ENCODE measurements around the gene CHMP6.
A peak's percentile ranks its signal among the peaks of the same experiment; 100 is the strongest.

The CHMP6 gene

DNA sequence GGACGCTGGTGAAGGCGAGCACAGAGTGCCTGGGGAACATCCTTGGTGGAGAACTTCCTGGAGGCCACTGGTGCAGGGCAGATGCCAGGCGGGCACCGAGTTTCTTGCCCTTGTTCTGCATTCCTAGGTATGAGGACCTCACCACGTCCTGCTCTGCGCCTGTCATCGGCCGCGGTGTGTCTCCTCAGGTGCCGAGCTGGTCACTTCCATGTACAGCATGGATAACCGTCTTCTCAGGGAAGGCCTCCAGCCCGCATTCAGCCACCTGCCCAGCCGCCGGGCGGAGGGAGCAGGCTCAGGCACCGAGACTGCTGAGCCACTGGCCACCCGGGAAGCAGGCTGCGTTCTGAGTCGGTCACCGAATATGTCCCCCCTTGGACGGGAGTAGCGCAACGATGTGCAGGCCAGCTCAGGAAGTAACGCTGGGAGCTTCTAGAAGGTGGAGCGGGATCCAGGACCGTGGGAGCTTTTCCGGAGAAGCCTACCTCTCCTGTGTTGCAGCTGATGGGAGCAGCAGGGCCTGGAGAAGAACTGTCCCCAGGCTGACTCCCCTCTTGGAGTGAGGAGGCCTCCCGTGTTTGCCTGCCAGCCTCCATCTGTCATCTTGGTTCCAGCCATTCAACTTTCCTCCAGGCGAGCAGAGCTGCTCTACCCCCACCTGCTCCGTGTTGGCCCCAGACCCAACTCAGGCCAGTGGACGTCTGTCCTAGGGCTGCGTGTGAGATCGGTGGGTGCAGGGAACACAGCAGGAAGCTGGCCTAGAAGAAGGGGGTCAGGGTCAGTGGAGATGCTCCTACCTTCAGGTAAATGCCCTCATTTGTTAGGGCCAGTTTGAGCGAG is 41.2 kb downstream of the CHMP6 start:
- no peak for DNase-seq

DNA sequence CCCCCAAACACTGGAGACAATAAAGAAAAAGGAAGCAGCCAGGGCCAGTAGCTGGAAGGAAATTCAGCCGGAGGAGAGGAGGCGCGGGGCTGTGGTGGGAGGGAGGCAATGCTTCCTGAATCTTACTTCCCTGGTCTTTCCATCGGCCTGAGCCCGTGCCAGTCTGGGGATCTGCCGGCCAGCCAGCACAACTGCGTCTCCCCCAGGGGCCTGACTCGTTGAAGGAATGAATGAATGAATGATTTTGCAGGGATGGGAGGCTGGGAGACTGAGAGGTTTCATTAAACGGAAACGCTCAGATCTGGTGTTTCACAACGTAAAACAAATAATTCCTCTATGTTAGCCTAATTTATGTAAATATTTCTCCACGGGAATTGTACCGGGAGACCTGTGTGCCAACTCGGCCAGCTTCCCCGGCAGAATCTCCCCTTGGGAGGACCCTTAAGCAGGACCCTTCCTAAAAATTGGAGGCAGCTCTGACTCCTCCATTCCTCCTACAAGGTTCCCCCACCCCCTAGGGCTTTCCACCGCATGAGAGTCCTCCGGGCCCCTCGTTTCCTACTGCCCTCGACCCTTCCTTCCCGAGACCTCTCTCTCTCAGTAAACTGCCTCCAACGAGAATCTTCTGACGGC is 42.0 kb downstream of the CHMP6 start:
- DNase-seq, result no peak

DNA sequence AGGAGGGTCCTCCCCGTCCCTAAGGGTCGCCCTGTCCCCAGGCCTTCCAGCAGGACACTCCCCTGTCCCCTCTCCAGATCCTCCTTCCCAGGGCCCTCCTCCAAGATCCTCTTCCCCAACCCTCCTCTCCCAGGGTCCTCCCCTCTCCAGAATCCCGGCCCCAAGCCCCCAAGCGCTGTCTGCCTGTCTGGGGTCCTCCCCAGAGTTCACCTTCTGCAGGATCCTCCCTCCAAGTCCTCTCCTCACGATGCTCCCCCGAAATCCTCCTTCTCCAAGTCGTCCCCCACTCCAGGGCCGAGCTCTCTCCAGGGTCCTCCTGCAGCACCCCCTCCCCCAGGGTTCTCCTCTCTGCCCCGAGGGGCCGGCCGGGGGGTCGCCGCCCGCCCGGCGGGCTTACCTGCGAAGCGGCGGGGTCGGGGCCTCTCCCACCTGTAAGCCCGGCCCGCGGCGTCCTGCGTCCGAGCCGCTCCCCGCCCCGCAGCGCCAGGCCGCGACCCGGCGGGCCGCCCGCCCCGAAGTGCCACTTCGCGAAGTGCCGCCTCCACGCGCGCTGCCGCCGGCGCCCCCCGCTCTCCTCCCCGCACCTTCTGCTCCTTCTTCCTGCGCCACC is 42.6 kb downstream of the CHMP6 start:
- no peak for DNase-seq

DNA sequence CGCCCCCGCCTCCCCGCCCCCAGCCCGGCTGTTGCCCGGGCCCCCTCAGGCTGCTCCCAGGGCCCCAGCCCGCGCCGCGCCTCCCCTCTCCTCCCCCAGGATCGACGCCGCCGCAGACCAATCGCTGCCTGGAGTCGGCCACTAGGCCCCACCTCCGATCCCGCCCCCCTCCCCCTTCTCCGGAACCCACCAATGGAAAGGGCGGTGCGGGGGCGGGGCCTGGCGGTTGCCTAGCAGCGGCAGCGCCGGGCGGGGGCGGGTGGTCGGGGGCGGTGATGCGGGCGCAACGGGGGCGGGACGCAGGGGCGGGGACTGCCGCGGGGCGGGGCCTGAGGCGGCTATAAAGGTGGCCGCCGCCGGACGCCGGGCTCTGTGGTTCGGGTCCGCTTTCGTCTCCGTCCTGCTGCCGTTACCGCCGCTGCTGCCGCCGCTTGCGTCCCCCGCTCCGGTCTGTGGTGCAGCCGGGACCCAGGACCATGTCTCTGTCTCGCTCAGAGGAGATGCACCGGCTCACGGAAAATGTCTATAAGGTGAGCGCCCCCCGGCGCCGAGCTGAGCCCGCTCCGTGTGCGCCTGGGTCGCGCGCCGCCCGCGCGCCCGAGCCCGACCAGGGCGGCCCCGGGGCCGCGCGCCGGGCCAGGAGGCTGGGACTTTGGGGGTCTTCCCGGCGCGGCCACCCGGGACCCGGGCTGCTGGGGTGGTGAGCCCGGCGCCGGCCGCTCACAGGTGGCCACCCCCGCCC is 43.3 kb downstream of the CHMP6 start, which contains the start of gene BAIAP2:
Gene BAIAP2, plus strand, starts transcription at position 373 of the 742 bp plus-strand sequence. Its CDS starts 104 bp downstream, at position 477.
- peak; percentile 99 for DNase-seq

DNA sequence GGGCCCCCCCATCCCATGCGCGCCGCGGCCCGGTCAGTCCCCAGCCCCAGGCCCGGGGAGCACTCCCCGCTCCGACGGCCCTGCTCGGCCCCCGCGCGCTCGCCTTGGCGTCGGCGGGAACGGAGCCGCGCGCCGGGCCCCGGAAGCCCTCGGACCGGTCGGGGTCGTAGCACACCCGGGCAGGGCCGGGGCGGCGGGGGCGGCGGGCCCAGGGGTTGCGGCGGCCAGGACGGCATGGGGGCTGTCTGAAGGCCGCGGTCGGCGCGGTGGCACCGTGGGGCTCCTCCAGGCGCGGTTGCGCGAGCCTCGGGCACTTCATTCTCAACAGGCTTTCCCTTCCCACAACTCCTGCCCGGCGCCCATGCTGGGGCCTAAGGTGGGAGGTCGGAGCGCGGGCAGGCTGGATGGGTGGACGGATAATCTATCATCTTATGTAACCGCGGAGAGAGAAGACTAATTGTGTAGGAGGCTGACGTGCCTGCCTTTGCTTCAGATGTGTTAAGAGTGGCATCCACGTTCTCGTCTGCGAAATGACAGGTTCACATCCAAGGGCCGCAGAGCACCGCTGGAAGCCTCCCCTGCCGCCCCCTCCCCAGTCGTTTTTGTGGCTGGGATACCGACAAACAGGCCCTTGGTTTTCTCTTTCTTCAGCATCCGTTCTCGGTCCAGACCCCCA is 44.0 kb downstream of the CHMP6 start:
- no peak for DNase-seq

DNA sequence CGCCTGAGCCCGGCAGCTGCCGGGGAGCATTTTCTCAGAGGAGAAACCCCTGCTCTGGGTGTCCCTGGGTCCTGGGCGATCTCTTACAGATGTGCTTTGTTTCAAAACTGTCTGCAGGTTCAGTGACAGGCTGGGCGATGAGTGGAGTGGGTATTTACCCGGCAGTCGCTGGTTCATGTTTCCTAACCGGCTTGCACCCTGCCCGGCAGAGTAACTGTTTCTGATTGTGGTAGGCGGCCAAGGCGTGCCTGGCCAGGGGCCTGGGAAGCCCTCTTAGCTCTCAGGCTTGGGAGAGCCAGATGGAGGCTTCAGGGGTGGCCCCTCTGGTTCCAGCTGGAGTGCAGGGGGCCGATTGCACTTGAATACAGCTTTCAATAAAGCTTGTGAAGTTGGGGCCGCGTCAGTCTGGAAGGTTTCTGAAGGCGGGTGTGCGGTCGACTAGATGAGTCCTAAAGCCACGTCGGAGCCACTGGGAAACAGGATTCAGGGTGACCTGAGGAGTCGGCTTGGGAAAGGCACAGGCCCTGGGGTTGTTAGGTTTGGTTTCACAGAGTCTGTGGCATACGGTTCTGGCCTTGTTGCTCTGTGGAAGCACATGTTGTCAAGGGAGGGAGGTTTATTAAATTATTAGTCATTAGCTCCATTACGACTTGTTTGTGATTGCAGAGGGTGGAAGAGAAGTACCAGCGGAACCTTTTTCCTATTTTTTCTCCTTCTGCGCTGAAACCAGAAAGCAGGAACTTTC is 44.7 kb downstream of the CHMP6 start:
- no peak for DNase-seq

DNA sequence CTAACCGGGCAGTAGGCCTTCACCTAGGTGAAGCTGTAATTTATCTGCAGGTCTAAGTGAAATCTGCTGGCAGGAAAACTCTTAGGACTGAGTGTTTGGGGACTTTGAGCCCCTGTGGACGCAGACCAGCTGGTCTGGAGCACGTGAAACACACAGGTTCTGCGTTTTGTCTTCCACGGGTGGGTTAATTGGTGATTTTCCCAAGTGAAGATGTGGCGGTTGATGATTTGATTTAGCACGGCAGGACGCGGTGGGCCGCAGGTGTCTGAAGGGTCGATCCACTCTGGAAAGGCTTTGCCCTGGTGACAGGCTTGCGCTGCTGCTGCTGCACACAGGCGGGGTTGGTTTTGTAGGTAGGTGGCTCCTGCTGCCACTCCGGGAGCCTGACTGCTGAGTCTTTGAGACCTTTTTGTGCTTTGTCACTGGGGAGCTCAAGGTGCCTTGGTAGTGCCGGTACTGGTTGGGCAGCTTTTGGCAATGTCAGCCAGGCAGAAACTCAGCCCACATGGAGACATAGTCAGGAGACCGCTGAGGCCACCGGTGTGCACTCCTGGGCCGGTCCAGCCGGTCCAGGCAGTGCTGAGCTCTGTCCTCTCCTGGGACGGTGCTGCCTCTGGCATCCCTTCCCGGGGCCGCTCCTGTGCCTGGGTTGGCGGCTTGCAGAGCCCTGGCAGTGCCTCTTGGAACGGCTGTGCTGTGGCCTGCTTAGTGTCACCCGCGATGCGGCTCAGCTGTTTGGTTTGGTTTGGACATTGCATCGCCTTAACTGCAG is 45.6 kb downstream of the CHMP6 start:
- DNase-seq, result no peak

DNA sequence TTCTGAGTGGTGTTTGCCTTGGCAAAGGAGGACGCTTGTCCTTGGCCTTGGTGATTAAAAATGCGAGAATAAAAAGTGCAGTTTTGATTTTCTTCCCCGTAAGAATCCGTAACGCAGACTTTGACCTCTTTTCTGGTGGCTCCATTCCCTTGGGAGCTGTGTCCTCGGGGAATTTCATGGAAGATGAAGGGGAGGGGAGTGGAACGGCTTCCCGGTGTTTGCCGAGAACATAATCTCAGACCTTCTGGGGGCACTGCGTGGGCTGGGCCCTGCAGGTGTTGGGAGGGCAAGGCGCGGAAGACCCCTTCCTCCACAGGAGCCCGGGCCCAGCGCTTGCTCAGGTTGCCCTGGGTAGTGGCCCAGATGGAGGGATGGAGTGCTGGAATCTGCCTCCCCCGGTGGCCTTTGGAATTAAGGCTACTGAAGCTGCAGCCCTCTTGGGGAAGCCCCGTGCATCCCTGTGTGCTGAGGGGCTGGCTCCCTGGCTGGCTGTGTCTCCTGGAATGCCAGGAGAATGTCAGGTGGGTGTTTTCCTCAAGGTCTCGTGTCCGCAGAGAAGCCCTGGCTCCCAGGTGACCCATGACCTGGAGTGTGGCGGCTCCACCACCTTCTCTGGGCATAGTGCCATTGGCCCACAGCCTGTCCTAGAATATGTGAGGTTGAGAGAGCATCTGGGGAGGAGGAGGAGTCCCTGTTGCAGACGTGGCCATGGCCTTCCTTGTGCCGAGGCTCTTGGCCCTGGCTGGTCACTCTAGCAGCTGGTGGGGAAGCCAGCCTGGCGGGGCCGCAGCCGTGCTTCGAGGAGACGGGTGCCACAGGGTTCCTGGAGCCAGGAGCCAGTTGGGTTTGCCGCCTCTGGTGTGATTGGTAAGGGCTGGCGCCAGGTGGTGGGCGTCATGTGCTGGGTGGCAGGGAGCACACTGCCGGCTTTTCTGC is 46.4 kb downstream of the CHMP6 start:
- DNase-seq, result no peak

DNA sequence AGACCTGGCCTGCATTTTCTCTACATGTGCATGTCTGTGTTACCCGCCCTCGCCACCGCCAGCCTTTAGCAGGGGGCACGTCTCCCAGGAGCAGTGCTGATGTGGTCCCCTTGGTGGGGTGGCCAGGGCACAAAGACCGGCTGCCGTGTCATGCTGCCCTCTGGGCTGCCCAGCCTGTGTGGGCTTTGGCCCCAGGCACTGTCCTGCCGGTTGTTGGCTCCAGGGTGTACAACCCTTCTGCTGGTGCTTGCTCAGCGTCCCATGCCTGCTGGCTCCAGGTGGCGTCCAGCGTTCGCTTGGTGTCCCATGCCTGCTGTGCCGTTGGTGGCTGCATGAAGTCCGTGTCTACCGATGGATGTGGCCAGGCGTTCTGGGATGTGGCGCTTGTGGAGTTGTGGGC is 47.5 kb downstream of the CHMP6 start:
- DNase-seq, result no peak

DNA sequence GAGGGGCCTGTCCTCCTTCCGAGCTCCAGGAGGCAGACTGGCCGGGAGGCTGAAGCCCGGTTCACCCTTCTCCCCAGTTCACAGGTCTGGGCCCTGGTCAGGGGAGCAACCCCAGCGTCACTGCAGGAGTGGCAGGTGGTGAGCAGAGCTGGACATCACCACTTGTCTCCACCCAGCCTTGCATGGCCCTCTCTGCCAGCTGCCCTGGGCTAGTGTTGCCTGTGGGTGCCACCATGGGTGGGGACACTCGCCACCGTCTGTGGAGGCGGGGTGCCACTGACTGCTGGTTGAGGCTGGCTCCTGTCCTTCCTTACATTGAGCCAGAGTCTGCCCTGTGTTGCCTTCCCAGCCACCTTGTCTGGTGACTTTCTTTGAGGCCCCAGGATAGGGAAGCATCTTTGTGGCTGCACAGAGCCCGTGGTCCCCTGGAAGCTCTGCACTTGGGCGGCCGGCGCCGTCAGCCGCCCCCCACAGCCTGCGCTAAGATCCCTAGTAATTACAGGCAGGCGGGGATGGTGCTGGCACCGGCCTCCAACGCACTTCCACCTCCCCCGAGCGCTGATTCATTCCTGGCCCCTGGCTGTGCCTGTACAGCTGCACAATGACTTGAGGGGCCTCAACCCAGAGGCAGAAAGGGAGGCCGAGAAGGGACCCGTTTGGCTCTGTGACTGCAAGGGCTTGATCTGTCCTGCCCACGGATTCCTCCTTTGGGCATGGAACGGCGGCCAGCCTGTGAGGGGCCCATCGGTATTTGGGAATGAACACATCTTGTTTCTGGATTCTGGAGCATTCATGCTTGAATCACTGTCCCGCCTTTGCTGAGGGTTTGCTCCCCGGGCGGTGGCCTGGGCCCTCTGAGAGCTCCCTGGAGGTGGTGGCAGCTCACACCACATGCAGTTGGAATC is 48.5 kb downstream of the CHMP6 start:
- DNase-seq, result no peak

DNA sequence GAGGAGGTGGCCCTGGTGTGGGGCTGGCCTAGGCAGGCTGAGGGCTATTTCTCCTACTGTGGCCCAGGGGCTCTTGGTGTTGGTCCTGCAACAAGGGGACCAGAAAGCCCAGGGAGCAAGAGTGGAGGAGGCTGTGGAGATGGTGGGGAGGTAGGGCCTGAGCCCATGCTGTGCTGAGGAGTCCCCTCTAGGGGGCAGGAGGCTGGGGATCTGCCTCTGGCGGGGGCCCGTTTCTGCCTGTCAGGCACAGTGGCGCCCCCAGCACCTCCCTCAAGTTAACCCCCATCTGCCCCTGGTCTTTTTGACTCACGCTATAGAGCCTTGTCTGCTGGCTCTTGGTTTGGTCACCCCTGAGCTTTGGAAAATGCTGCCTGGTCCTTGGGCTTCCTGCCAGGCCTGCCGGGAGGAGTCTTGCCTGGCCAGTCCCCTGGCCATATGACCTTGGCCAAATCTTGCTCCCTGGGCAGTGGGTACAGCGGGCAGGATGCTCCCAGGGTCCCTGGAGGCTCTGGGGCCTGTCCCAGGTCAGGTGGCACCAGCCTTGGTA is 49.2 kb downstream of the CHMP6 start:
- DNase-seq, result no peak

DNA sequence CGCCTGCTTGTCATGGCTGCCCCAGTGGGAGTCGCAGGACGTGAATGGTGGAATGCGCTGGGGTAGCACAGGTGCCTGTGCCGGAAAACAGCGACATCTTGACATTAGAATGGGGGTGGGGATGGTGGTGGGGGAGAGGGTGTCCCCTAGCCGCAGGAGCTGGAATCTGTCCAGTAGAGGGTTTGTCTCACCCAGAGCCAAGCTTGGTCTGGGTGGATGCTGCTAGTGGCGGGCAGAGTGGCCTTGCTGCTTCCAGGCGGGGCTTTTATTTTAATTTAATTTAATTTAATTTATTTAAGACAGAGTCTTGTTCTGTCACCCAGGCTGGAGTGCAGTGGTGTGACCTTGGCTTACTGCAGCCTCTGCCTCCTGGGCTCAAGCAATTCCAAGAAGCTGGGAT is 51.0 kb downstream of the CHMP6 start:
- DNase-seq, result no peak

DNA sequence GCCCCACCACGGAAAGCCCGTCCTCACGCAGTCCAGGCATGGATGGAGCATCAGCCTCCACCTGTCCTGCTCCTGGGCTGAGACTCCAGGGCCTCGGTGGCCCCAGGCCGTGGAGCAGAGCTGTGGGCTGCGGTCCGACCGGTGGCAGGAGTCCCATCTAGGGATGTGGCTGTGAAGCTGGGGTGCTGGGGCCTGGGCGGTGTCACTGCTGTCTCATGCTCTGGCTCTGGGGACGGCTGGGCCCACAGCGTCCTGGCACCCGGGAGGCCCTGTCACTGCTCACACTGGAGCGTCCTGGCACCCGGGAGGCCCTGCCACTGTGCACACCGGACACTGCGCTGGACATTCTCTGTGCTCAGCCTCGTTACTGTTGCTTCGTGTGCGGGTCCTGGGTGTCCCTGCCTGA is 51.7 kb downstream of the CHMP6 start:
- DNase-seq, result no peak

DNA sequence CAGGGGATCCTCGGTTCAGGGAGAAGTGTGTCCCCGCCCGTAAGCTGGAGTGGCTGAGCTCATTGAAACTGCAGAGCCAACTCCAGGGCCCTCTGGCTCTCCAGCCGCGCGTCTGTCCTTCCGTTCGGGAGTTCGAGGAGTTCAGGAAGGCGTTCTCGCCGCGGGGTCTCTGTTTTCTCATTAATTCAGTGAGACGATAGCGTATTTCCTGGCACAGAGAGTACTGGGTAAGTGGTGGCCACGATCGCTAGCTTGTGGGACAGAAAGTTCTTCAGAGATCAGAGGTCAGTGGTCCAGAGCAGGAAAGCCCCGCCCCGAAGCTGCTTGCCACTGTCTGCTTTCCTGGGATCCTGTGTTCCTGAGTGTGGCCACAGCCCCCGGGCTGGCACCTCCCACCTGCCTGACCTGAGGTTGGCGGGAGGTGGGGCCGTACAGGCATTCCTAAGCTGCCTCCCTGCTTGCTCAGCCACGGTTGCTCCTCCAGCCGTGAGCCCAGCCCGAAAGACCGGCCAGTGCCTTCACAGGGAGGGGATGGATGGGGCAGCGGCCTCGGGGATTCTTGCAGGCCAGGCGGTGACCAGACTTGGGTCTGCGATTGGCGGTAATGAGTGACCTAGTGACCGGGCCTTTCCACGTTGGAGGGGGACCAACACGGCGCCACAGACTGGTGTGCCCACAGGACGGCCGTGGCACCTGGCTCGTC is 52.2 kb downstream of the CHMP6 start:
- DNase-seq, result no peak

DNA sequence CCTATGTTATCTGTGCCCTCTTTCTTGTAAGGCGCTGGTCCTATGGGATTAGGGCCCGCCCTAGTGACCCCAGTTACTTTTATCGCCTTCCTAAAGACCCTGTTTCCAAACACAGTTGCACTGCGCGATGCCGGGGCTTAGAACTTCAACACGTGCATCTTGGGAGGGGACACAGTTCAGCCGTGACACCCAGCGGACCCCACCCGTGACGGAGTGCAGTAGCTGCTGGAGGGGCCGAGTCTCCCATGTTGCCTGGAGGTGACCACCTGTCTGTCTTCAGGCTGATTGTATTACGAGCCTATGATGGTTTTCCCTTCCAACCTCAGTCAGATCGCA is 52.8 kb downstream of the CHMP6 start:
- DNase-seq, result no peak

DNA sequence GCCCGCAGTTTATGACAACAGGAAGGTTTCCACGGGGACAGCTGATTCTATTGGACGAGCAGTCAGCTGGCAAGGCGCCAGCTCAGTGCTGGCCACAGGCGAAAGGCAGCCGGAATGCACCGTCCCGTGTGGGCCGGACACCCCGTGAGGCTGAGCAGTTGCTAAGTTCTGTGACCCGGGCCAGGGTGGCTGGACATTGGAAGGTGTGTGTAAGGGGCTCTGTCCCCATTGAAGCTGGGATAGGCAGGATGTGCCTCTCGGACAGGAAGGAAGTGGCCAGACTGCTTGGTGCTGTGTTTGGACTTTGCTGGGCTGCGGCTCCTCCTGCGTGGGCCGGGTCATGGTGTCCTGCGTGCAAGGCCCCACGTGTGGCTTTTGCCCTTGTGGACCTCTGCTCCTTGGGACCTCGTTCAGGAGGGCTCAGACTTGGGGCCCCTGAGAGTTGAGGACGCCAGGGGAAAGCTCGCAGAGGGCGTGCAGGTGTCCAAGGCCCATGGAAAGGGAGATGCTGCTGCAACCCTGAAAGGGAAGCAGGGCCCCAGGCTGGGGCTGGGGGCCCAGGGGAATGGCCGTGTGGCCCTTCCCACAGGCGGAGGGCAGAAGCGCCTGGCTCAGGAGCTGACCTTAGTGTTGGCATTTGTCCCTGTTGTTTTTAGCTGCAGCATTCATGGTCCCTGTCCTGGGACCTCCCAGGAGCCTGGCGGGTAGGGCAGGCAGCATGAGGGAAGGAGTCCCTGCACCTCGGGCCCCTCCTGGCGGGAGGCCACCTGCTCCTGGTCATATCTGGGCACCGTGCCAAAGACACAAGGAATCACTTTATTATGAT is 53.3 kb downstream of the CHMP6 start:
- no peak for DNase-seq

DNA sequence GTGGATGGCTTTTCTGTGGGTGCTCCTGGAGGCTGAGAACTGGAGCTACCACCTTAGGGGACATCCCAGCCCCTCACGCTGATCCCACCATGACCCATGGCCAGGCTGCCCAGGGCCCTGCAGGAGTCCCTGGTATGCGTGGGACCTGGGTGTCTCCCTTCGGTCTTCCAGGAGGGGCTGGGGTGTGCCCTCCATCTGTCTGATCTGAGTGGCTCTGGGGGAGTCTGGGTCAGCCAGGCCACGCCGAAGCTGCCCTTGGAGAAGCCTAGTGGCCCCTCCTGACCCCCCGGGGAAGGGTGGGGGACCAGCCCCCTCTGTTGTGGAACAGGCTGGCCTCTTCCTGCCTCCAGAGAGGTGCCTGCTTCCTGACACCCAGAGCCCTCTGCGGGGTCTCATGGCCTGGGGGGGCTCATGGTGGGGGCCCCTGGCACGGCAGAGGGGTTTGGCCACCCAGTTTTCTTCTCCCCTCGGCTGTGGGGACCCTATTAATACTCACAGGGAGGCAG is 54.0 kb downstream of the CHMP6 start:
- no peak for DNase-seq
